ENCODE measurements around the gene MCRIP2. TPM values are rescaled to one million over a fixed set of nuclear protein-coding genes. Genes with fewer than 3 reads are reported as not detected.

The MCRIP2 gene
- total and polyA plus RNA-seq, 9 of the 15 experiments (the other 6 are each of a cell fraction or from before 2014, with no cell fraction given), result 0.80 to 120 (median 35.2) TPM

- TF ChIP-seq, protein P1, sequence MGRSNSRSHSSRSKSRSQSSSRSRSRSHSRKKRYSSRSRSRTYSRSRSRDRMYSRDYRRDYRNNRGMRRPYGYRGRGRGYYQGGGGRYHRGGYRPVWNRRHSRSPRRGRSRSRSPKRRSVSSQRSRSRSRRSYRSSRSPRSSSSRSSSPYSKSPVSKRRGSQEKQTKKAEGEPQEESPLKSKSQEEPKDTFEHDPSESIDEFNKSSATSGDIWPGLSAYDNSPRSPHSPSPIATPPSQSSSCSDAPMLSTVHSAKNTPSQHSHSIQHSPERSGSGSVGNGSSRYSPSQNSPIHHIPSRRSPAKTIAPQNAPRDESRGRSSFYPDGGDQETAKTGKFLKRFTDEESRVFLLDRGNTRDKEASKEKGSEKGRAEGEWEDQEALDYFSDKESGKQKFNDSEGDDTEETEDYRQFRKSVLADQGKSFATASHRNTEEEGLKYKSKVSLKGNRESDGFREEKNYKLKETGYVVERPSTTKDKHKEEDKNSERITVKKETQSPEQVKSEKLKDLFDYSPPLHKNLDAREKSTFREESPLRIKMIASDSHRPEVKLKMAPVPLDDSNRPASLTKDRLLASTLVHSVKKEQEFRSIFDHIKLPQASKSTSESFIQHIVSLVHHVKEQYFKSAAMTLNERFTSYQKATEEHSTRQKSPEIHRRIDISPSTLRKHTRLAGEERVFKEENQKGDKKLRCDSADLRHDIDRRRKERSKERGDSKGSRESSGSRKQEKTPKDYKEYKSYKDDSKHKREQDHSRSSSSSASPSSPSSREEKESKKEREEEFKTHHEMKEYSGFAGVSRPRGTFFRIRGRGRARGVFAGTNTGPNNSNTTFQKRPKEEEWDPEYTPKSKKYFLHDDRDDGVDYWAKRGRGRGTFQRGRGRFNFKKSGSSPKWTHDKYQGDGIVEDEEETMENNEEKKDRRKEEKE (IDR thresholded peaks at IDR 0.05; ENCODE audit: borderline replicate concordance in 1 of 2, control insufficient read depth in 1 of 2, low read depth in 2 of 2, low read length in 1 of 2), result peak in 1 of 2 experiments; percentile 89; a peak in 2 of 4 replicates
- no peak for TF ChIP-seq PHB2 (IDR thresholded peaks at IDR 0.05; ENCODE audit: low read depth)
- no peak for TF ChIP-seq ETS2 (tag; IDR thresholded peaks at IDR 0.05; ENCODE audit: borderline replicate concordance, poor library complexity, severe bottlenecking)
- TF ChIP-seq ZNF212 (CRISPR knock-in tag; IDR thresholded peaks at IDR 0.05), result no peak
- TF ChIP-seq, protein P2, sequence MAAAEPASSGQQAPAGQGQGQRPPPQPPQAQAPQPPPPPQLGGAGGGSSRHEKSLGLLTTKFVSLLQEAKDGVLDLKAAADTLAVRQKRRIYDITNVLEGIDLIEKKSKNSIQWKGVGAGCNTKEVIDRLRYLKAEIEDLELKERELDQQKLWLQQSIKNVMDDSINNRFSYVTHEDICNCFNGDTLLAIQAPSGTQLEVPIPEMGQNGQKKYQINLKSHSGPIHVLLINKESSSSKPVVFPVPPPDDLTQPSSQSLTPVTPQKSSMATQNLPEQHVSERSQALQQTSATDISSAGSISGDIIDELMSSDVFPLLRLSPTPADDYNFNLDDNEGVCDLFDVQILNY (CRISPR knock-in tag; IDR thresholded peaks at IDR 0.05), result no peak
- peak; percentile 96 for TF ChIP-seq GABPB1 (CRISPR knock-in tag; IDR thresholded peaks at IDR 0.05)
- TF ChIP-seq ZMIZ1 (IDR thresholded peaks at IDR 0.05; ENCODE audit: low read depth in 2 of 2, low read length in 2 of 2), result peak in 1 of 2 experiments; percentile 33; a peak in 1 of 4 replicates
- TF ChIP-seq PREB (CRISPR knock-in tag; IDR thresholded peaks at IDR 0.05), result peak; percentile 86; the same call in 1 of the 2 replicates
- no peak for TF ChIP-seq ZNF133 (CRISPR knock-in tag; IDR thresholded peaks at IDR 0.05)
- TF ChIP-seq POLR2AphosphoS5 (IDR thresholded peaks at IDR 0.05; ENCODE audit: control insufficient read depth, insufficient read depth, low read depth, low read length), result peak; percentile 71; the same call in 1 of the 2 replicates
- no peak for TF ChIP-seq GTF2F1 (IDR thresholded peaks at IDR 0.05; ENCODE audit: low read depth, low read length)
- TF ChIP-seq ZNF274 (IDR thresholded peaks at IDR 0.05; ENCODE audit: borderline replicate concordance, low read depth, low read length), result no peak
- no peak for TF ChIP-seq KDM1A (IDR thresholded peaks at IDR 0.05)
- TF ChIP-seq TGIF2 (CRISPR knock-in tag; IDR thresholded peaks at IDR 0.05), result peak; percentile 45; the same call in 1 of the 2 replicates
- TF ChIP-seq RBFOX2 (IDR thresholded peaks at IDR 0.05; ENCODE audit: low read depth, low read length), result peak; percentile 79
- TF ChIP-seq CGGBP1 (CRISPR knock-in tag; IDR thresholded peaks at IDR 0.05), result no peak
Measured at GRCh38 chr16:667780-668518, 26.3 kb downstream of the MCRIP2 start, which contains the start of gene RHOT2 (continued).
